Colonic mucosa (tissue), 4 donors: Measurements from ENCODE around the gene CERS5. TPM values are rescaled to one million over a fixed set of nuclear protein-coding genes. Genes with fewer than 3 reads are reported as not detected.

Experiments used
- DNase-seq: peaks from one replicate; pipeline ENCODE4 v3.0.0-alpha.2; 2020
- H3K27ac ChIP-seq: fragments of 200-600 bp; one replicate; pipeline ENCODE4 v1.8.0; 2021
- H3K27me3 ChIP-seq: fragments of 200-600 bp; one replicate; pipeline ENCODE4 v1.8.0; 2021
- H3K36me3 ChIP-seq: fragments of 200-600 bp; one replicate; pipeline ENCODE4 v1.8.0; 2021
- H3K4me1 ChIP-seq: fragments of 200-600 bp; one replicate; pipeline ENCODE4 v1.8.0; 2021; ENCODE audit warnings: mild to moderate bottlenecking
- H3K4me3 ChIP-seq: fragments of 200-600 bp; one replicate; pipeline ENCODE4 v1.8.0; 2021
- H3K9ac ChIP-seq, 2 donors: one replicate each; pipeline ENCODE4 v1.7.0; 2013; ENCODE audit warnings: control low read depth in 2 of 2, low read depth in 2 of 2, low read length in 2 of 2
- H3K9me3 ChIP-seq: fragments of 200-600 bp; one replicate; pipeline ENCODE4 v1.8.0; 2021
- CTCF ChIP-seq: fragments of 200-600 bp; IDR thresholded peaks from one replicate; pipeline ENCODE4 v1.8.0; 2022; ENCODE audit warnings: antibody characterized with exemption, mild to moderate bottlenecking
- intact Hi-C: fragments of 100-400 bp; cut with DNase I; formaldehyde crosslinking; loops from one replicate; pipeline ENCODE4 v1.14.1; 2022
- total RNA-seq, 2 donors: library from RNA; stranded (reverse); fragmentation: NEBNext Ultra II Directional in 1 of 2; extraction: Animal tissue kit (Norgen Biotek cat#: 25700) in 1 of 2; gene quantifications; one replicate each; pipeline ENCODE4 v1.2.1, GENCODE V29; 2021
- donor health status: healthy.
- donor health status: DM: no; HTN: no; CAD: no.
- donor health status: DM: no; HTN: no; CAD: no.

CERS5 gene
- total RNA-seq, 2 donors from 2014 or later, result 17.6 to 19.4 TPM

- no peaks in the 10 kb centered on the region for H3K27me3 ChIP-seq
- H3K27ac ChIP-seq, result no peak overlapping the region
- DNase-seq, result no peak
- no peaks in the 10 kb centered on the region for H3K9me3 ChIP-seq
- TF ChIP-seq CTCF, result peak; percentile 59
- H3K4me1 ChIP-seq, result no peaks in the 10 kb centered on the region
- peaks cover 3% of the 10 kb centered on the region for H3K36me3 ChIP-seq
- intact Hi-C loops, result loop anchor here (5.0 kb wide), 2 partner anchors 45 to 185 kb away; no protein-coding TSS in a partner anchor
- H3K9ac ChIP-seq, result no peak overlapping the region
- H3K4me3 ChIP-seq, result no peak overlapping the region
These were observed 34.5 kb downstream of the CERS5 start for GRCh38 chr12:50132505-50133135.

- no peak for DNase-seq
- Histone ChIP-seq H3K27me3 (no peaks in the 10 kb centered on the region), H3K4me1 (no peaks in the 10 kb centered on the region), H3K27ac (no peak overlapping the region), H3K9ac (no peak overlapping the region), H3K4me3 (no peak overlapping the region), H3K36me3 (no peaks in the 10 kb centered on the region), H3K9me3 (no peaks in the 10 kb centered on the region)
- intact Hi-C loops, result no loop called here
- TF ChIP-seq CTCF, result no peak
These were observed 37.9 kb downstream of the CERS5 start for GRCh38 chr12:50129290-50129689.

GRCh38 chr12:50127546-50127945 lies 39.6 kb downstream of the CERS5 start:
- Histone ChIP-seq H3K27me3 (no peaks in the 10 kb centered on the region), H3K9me3 (no peaks in the 10 kb centered on the region), H3K9ac (no peak overlapping the region), H3K4me1 (no peaks in the 10 kb centered on the region), H3K27ac (no peak overlapping the region), H3K4me3 (no peak overlapping the region), H3K36me3 (no peaks in the 10 kb centered on the region)
- intact Hi-C loops, result no loop called here
- TF ChIP-seq CTCF, result no peak
- DNase-seq, result no peak

- intact Hi-C loops, result no loop called here
- no peak for DNase-seq
- H3K9ac ChIP-seq, result no peak overlapping the region
These were observed 44.0 kb downstream of the CERS5 start for GRCh38 chr12:50123203-50123602.

GRCh38 chr12:50121641-50122040 lies 45.5 kb downstream of the CERS5 start:
- no peak for DNase-seq
- intact Hi-C loops, result no loop called here
- no peak overlapping the region for H3K9ac ChIP-seq
- no peak overlapping the region for H3K4me3 ChIP-seq
- H3K4me1 ChIP-seq, result no peaks in the 10 kb centered on the region
- no peaks in the 10 kb centered on the region for H3K27me3 ChIP-seq
- no peaks in the 10 kb centered on the region for H3K9me3 ChIP-seq
- H3K36me3 ChIP-seq, result no peaks in the 10 kb centered on the region
- no peak overlapping the region for H3K27ac ChIP-seq
- no peak for TF ChIP-seq CTCF

More at GRCh38 chr12:50123203-50123602, 44.0 kb downstream of the CERS5 start:
- H3K4me3 ChIP-seq, result no peak overlapping the region
- H3K27ac ChIP-seq, result no peak overlapping the region
- no peak for TF ChIP-seq CTCF
- H3K9me3 ChIP-seq, result no peaks in the 10 kb centered on the region
- no peaks in the 10 kb centered on the region for H3K27me3 ChIP-seq
- H3K4me1 ChIP-seq, result no peaks in the 10 kb centered on the region
- no peaks in the 10 kb centered on the region for H3K36me3 ChIP-seq
